Nephron progenitor cell (in vitro differentiated cells): ENCODE data around the gene COL18A1.
"Not testable (repeated sequence)": the region's sequence is repeated elsewhere in the genome, so short reads cannot be mapped to it uniquely, and the experiment has no call there.

Source experiments
- DNase-seq: peaks from one replicate; pipeline ENCODE4 v3.0.0; 2021
- H3K27ac Mint-ChIP-seq: 2 replicates; pipeline ENCODE4 v1.8.0; 2021; ENCODE audit warnings: mild to moderate bottlenecking, moderate library complexity, mixed read lengths
- H3K27me3 Mint-ChIP-seq: 2 replicates; pipeline ENCODE4 v1.8.0; 2021; ENCODE audit warnings: mild to moderate bottlenecking, low read depth, mixed read lengths; ENCODE audit not compliant: poor library complexity
- H3K36me3 Mint-ChIP-seq: 2 replicates; pipeline ENCODE4 v1.8.0; 2021; ENCODE audit warnings: low read depth, mixed read lengths
- H3K4me1 Mint-ChIP-seq: 2 replicates; pipeline ENCODE4 v1.8.0; 2021; ENCODE audit warnings: mixed read lengths
- H3K4me3 Mint-ChIP-seq: 2 replicates; pipeline ENCODE4 v1.8.0; 2021; ENCODE audit warnings: mild to moderate bottlenecking, moderate library complexity, mixed read lengths
- H3K9me3 Mint-ChIP-seq: 2 replicates; pipeline ENCODE4 v1.8.0; 2021; ENCODE audit warnings: mild to moderate bottlenecking, moderate library complexity, mixed read lengths
- CTCF ChIP-seq: fragments of 200-600 bp; sonication (generic); IDR thresholded peaks from 2 replicates; pipeline ENCODE4 v1.5.0; 2021; ENCODE audit warnings: antibody characterized with exemption

COL18A1 gene

GRCh38 chr21:45556645-45557615, 152.0 kb downstream of the COL18A1 start:
- peaks cover 18% of the 10 kb centered on the region for H3K27me3 Mint-ChIP-seq
- H3K27ac Mint-ChIP-seq, result no peak overlapping the region
- DNase-seq, result no peak
- no peaks in the 10 kb centered on the region for H3K9me3 Mint-ChIP-seq
- no peaks in the 10 kb centered on the region for H3K36me3 Mint-ChIP-seq
- no peak overlapping the region for H3K4me3 Mint-ChIP-seq
- H3K4me1 Mint-ChIP-seq, result peaks cover 18% of the 10 kb centered on the region
- TF ChIP-seq CTCF, result no peak

- TF ChIP-seq CTCF, result no peak
- Mint-ChIP-seq H3K4me3 (no peak overlapping the region), H3K9me3 (peaks cover 2% of the 10 kb centered on the region), H3K36me3 (peaks cover 1% of the 10 kb centered on the region), H3K27ac (no peak overlapping the region), H3K4me1 (peaks cover 23% of the 10 kb centered on the region), H3K27me3 (peaks cover 19% of the 10 kb centered on the region)
- DNase-seq, result no peak
Observed at GRCh38 chr21:45557616-45558043, 152.7 kb downstream of the COL18A1 start.

- H3K36me3 Mint-ChIP-seq, result peaks cover 5% of the 10 kb centered on the region
- TF ChIP-seq CTCF, result no peak
- H3K27me3 Mint-ChIP-seq, result peaks cover 23% of the 10 kb centered on the region
- H3K4me1 Mint-ChIP-seq, result peaks cover 25% of the 10 kb centered on the region
- no peak overlapping the region for H3K4me3 Mint-ChIP-seq
- DNase-seq, result no peak
- H3K27ac Mint-ChIP-seq, result peak overlapping the region; percentile 23
- H3K9me3 Mint-ChIP-seq, result peaks cover 8% of the 10 kb centered on the region
Observed at GRCh38 chr21:45558044-45558721, 153.2 kb downstream of the COL18A1 start.

- peaks cover 20% of the 10 kb centered on the region for H3K9me3 Mint-ChIP-seq
- no peak overlapping the region for H3K4me3 Mint-ChIP-seq
- no peak for DNase-seq
- H3K4me1 Mint-ChIP-seq, result peaks cover 24% of the 10 kb centered on the region
- peaks cover 29% of the 10 kb centered on the region for H3K27me3 Mint-ChIP-seq
- TF ChIP-seq CTCF, result no peak
- peaks cover 12% of the 10 kb centered on the region for H3K36me3 Mint-ChIP-seq
- H3K27ac Mint-ChIP-seq, result no peak overlapping the region
Observed at GRCh38 chr21:45559216-45560105, 154.5 kb downstream of the COL18A1 start.

- no peak for TF ChIP-seq CTCF
- no peak overlapping the region for H3K4me3 Mint-ChIP-seq
- H3K4me1 Mint-ChIP-seq, result peaks cover 19% of the 10 kb centered on the region
- H3K36me3 Mint-ChIP-seq, result peaks cover 12% of the 10 kb centered on the region
- peak overlapping the region; percentile 61 for H3K27ac Mint-ChIP-seq
- H3K9me3 Mint-ChIP-seq, result peaks cover 26% of the 10 kb centered on the region
- no peak for DNase-seq
- peaks cover 35% of the 10 kb centered on the region for H3K27me3 Mint-ChIP-seq
Observed at GRCh38 chr21:45560106-45561021, 155.4 kb downstream of the COL18A1 start.

GRCh38 chr21:45561241-45561640, 156.3 kb downstream of the COL18A1 start:
- Mint-ChIP-seq H3K9me3 (peaks cover 26% of the 10 kb centered on the region), H3K4me1 (peaks cover 19% of the 10 kb centered on the region), H3K36me3 (peaks cover 12% of the 10 kb centered on the region), H3K27me3 (peaks cover 42% of the 10 kb centered on the region)
- H3K4me3 Mint-ChIP-seq, H3K27ac Mint-ChIP-seq, DNase-seq: not testable (repeated sequence)
